Endodermal cell (in vitro differentiated cells): Measurements from ENCODE around the gene SH3BP2. TPM values are rescaled to one million over a fixed set of nuclear protein-coding genes. Genes with fewer than 3 reads are reported as not detected.

Source experiments
- DNase-seq: peaks from one replicate; pipeline ENCODE4 v3.0.0-alpha.2; 2017
- H3K27ac ChIP-seq: 2 replicates; pipeline ENCODE4 v1.5.1; 2013; ENCODE audit warnings: mild to moderate bottlenecking, low read depth, low read length, moderate library complexity
- H3K27me3 ChIP-seq: 2 replicates; pipeline ENCODE4 v1.6.1; 2013; ENCODE audit warnings: mild to moderate bottlenecking, low read length, moderate library complexity; ENCODE audit not compliant: insufficient read depth, control insufficient read depth, poor library complexity, severe bottlenecking
- H3K36me3 ChIP-seq: 2 replicates; pipeline ENCODE4 v1.7.0; 2013; ENCODE audit warnings: mild to moderate bottlenecking, low read length, moderate library complexity; ENCODE audit not compliant: control insufficient read depth, insufficient read depth
- H3K4me1 ChIP-seq: one replicate; pipeline ENCODE4 v1.7.0; 2013; ENCODE audit warnings: low read length; ENCODE audit not compliant: control insufficient read depth, insufficient read depth
- H3K4me3 ChIP-seq: 2 replicates; pipeline ENCODE4 v1.5.1; 2013; ENCODE audit warnings: mild to moderate bottlenecking, low read length, moderate library complexity
- H3K9ac ChIP-seq: 2 replicates; pipeline ENCODE4 v1.6.1; 2013; ENCODE audit warnings: mild to moderate bottlenecking, low read length, moderate library complexity; ENCODE audit not compliant: poor library complexity, severe bottlenecking; ENCODE audit errors: extremely low read depth
- H3K9me3 ChIP-seq: 2 replicates; pipeline ENCODE4 v1.6.1; 2013; ENCODE audit warnings: mild to moderate bottlenecking, low read length, moderate library complexity; ENCODE audit not compliant: control insufficient read depth
- H3K27ac Mint-ChIP-seq: 2 replicates; pipeline ENCODE4 v1.8.0; 2020; ENCODE audit warnings: mixed read lengths
- H3K27me3 Mint-ChIP-seq: 2 replicates; pipeline ENCODE4 v1.8.0; 2021; ENCODE audit warnings: mild to moderate bottlenecking, mixed read lengths; ENCODE audit not compliant: insufficient read depth
- H3K36me3 Mint-ChIP-seq: 2 replicates; pipeline ENCODE4 v1.8.0; 2020; ENCODE audit warnings: low read depth, mixed read lengths
- H3K4me1 Mint-ChIP-seq: 2 replicates; pipeline ENCODE4 v1.8.0; 2020; ENCODE audit warnings: mixed read lengths
- H3K4me3 Mint-ChIP-seq: 2 replicates; pipeline ENCODE4 v1.8.0; 2020; ENCODE audit warnings: mild to moderate bottlenecking, moderate library complexity, mixed read lengths
- H3K9me3 Mint-ChIP-seq: 2 replicates; pipeline ENCODE4 v1.8.0; 2020; ENCODE audit warnings: mild to moderate bottlenecking, mixed read lengths
- CTCF ChIP-seq: fragments of 200-600 bp; sonication (generic); conservative IDR thresholded peaks from 2 replicates; pipeline ENCODE4 v1.5.0; 2021; ENCODE audit warnings: antibody characterized with exemption, mild to moderate bottlenecking
- WGBS, 2 experiments: methylation state at CpG; one replicate each; pipeline versions ENCODE4 v1.1.5 to v1.1.7; 2013; ENCODE audit warnings: missing lambda C conversion rate in 2 of 2, mixed read lengths in 1 of 2; ENCODE audit not compliant: insufficient coverage in 1 of 2, insufficient read length in 1 of 2; 5-methylcytosine and 5-hydroxymethylcytosine counted together
- total RNA-seq, 2 donors: library from RNA; stranded (reverse); fragmentation: NEBNext Ultra II Directional in 1 of 2; extraction: Animal tissue kit (Norgen Biotek cat#: 25700) in 1 of 2; gene quantifications; 2 replicates in 1 of 2; 3 replicates in 1 of 2; pipeline ENCODE4 v1.2.1, GENCODE V29; 2021

Gene SH3BP2
- total RNA-seq, 2 donors from 2014 or later = 40.5 to 43.8 TPM

- 62 to 89% methylated on average over 4 to 6 of the region's 6 CpGs for WGBS, 2 experiments
- Histone ChIP-seq H3K27ac (no peak overlapping the region), H3K4me1 (no peaks in the 10 kb centered on the region), H3K9me3 (no peaks in the 10 kb centered on the region), H3K27me3 (no peaks in the 10 kb centered on the region), H3K36me3 (peaks cover 78% of the 10 kb centered on the region), H3K9ac (no peak overlapping the region), H3K4me3 (peak overlapping the region; percentile 5)
- Mint-ChIP-seq H3K36me3 (peaks cover 61% of the 10 kb centered on the region), H3K9me3 (no peaks in the 10 kb centered on the region), H3K27ac (no peak overlapping the region), H3K4me3 (no peak overlapping the region), H3K27me3 (no peaks in the 10 kb centered on the region), H3K4me1 (peaks cover 20% of the 10 kb centered on the region)
- TF ChIP-seq CTCF = no peak
- no peak for DNase-seq
Observed at GRCh38 chr4:2886622-2887021, 93.7 kb downstream of the SH3BP2 start.

GRCh38 chr4:2887343-2887742 lies 94.5 kb downstream of the SH3BP2 start:
- 63 to 100% methylated on average over 2 to 3 of the region's 3 CpGs for WGBS, 2 experiments
- peaks cover 59% of the 10 kb centered on the region for H3K36me3 Mint-ChIP-seq
- H3K4me1 Mint-ChIP-seq = peaks cover 18% of the 10 kb centered on the region
- H3K9me3 Mint-ChIP-seq = no peaks in the 10 kb centered on the region
- Histone ChIP-seq H3K36me3 (peaks cover 78% of the 10 kb centered on the region), H3K9me3 (no peaks in the 10 kb centered on the region), H3K9ac (no peak overlapping the region), H3K27me3 (no peaks in the 10 kb centered on the region), H3K27ac (no peak overlapping the region), H3K4me1 (no peaks in the 10 kb centered on the region), H3K4me3 (peak overlapping the region; percentile 5)
- TF ChIP-seq CTCF = no peak
- no peak overlapping the region for H3K4me3 Mint-ChIP-seq
- DNase-seq = peak; percentile 49
- H3K27ac Mint-ChIP-seq = peak overlapping the region; percentile 53
- H3K27me3 Mint-ChIP-seq = no peaks in the 10 kb centered on the region

GRCh38 chr4:2888886-2889285 lies 96.0 kb downstream of the SH3BP2 start:
- DNase-seq = no peak
- H3K27ac Mint-ChIP-seq = no peak overlapping the region
- Histone ChIP-seq H3K4me3 (no peak overlapping the region), H3K27me3 (no peaks in the 10 kb centered on the region), H3K9ac (no peak overlapping the region), H3K36me3 (peaks cover 73% of the 10 kb centered on the region), H3K9me3 (no peaks in the 10 kb centered on the region), H3K4me1 (no peaks in the 10 kb centered on the region), H3K27ac (no peak overlapping the region)
- WGBS, 2 experiments = 86 to 99% methylated on average over 1 to 3 of the region's 3 CpGs
- H3K4me3 Mint-ChIP-seq = no peak overlapping the region
- TF ChIP-seq CTCF = no peak
- peaks cover 18% of the 10 kb centered on the region for H3K4me1 Mint-ChIP-seq
- H3K27me3 Mint-ChIP-seq = no peaks in the 10 kb centered on the region
- H3K9me3 Mint-ChIP-seq = no peaks in the 10 kb centered on the region
- peaks cover 50% of the 10 kb centered on the region for H3K36me3 Mint-ChIP-seq

Other genes with a start within 250 kb of the SH3BP2 start
- 10 to 100 TPM; 33.1 to 36.5 TPM for gene TNIP2, start 36.7 kb upstream of the SH3BP2 start, total RNA-seq
- 100 to 1,000 TPM; 231 to 257 TPM for gene ADD1, start 50.8 kb downstream of the SH3BP2 start, total RNA-seq
- gene NOP14, start 170.3 kb downstream of the SH3BP2 start, total RNA-seq = 10 to 100 TPM; 23.0 to 31.9 TPM
- 1 to 10 TPM; 2.8 to 4.2 TPM for gene GRK4, start 170.5 kb downstream of the SH3BP2 start, total RNA-seq